ENCODE data around the gene GABRD. TPM values are rescaled to one million over a fixed set of nuclear protein-coding genes. Genes with fewer than 3 reads are reported as not detected.

Gene GABRD
- total RNA-seq, 1 donor from 2014 or later = not detected

DNA sequence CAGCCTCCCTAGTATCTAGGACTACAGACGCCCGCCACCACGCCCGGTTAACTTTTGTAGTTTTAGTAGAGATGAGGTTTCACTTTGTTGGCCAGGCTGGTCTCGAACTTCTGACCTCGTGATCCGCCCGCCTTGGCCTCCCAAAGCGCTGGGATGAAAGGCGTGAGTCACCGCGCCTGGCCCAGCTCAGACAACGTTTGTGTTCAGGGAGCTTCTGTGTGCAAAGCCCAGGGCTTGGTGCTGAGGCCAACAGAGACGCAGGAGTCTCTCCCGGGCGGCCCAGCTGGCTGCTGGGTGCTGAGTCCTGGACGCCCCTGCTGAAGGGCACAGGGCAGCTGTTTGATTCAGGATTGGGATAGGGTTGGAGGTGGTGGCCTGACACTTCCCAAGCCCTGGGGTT lies 34.1 kb downstream of the GABRD start:
- H3K9me3 Mint-ChIP-seq (ENCODE audit: low read depth) = no peaks in the 10 kb centered on the region
- H3K27me3 Mint-ChIP-seq (ENCODE audit: low read depth) = peaks cover 21% of the 10 kb centered on the region
- no peak overlapping the region for H3K27ac Mint-ChIP-seq (ENCODE audit: unreplicated experiment)
- no peaks in the 10 kb centered on the region for H3K36me3 Mint-ChIP-seq (ENCODE audit: low read depth)
- H3K4me3 Mint-ChIP-seq (ENCODE audit: unreplicated experiment) = no peak overlapping the region
- peaks cover 4% of the 10 kb centered on the region for H3K4me1 Mint-ChIP-seq (ENCODE audit: low read depth)
- no peak for DNase-seq (ENCODE audit: low spot score)
- TF ChIP-seq, protein P1, sequence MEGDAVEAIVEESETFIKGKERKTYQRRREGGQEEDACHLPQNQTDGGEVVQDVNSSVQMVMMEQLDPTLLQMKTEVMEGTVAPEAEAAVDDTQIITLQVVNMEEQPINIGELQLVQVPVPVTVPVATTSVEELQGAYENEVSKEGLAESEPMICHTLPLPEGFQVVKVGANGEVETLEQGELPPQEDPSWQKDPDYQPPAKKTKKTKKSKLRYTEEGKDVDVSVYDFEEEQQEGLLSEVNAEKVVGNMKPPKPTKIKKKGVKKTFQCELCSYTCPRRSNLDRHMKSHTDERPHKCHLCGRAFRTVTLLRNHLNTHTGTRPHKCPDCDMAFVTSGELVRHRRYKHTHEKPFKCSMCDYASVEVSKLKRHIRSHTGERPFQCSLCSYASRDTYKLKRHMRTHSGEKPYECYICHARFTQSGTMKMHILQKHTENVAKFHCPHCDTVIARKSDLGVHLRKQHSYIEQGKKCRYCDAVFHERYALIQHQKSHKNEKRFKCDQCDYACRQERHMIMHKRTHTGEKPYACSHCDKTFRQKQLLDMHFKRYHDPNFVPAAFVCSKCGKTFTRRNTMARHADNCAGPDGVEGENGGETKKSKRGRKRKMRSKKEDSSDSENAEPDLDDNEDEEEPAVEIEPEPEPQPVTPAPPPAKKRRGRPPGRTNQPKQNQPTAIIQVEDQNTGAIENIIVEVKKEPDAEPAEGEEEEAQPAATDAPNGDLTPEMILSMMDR (IDR thresholded peaks at IDR 0.05) = no peak

DNA sequence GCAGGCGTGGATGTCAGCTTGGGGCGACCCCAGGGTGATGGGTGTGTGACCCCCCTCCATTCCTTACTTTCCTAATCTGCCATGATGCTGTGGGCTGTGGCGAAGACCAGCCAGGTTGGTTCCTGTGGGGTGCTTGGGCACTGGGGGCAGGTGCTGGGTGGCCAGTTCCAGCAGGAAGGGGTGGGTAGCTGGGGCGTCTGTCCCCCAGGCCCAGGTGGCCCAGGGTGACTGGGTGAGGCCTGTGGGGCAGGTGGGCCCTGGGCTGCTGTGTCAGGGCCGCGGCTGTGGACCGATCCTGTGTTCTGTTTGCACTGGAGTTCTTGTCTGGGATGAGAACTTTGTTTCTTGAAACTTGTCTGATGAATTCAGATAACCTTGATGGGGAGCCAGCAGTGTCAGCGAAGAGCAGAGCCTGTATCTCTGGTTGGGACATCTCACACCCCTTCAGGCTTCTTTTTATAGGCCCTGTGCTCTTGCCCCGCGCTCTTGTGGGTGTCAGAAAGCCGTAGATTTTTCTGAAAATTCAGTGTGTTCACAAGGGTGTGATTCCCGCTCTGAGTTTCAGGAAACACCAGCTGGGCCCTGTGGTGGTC lies 34.7 kb downstream of the GABRD start:
- Mint-ChIP-seq H3K4me1 (ENCODE audit: low read depth) (peaks cover 4% of the 10 kb centered on the region), H3K4me3 (ENCODE audit: unreplicated experiment) (no peak overlapping the region), H3K9me3 (ENCODE audit: low read depth) (no peaks in the 10 kb centered on the region), H3K36me3 (ENCODE audit: low read depth) (no peaks in the 10 kb centered on the region), H3K27me3 (ENCODE audit: low read depth) (peaks cover 15% of the 10 kb centered on the region), H3K27ac (ENCODE audit: unreplicated experiment) (no peak overlapping the region)
- TF ChIP-seq, protein P1 (IDR thresholded peaks at IDR 0.05) = no peak
- no peak for DNase-seq (ENCODE audit: low spot score)

DNA sequence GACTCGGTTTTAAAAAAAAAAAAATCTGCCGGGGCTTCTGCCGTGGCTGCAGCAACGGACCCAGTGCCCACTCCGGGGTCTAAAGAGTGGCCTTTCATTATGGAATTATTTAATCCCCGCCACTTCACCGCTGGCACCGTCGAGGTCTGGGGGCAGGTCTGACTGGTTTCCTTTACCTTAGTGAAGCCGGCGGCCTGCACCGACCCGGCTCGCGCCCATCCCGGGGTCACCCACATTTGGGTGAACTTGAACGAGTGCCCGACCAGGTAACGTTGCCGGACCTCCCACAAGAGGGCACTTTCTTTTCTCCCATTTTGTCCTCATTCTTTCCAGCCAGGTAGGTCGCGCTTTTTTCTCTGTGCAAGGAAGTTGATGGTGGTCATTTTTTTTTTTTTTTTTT lies 35.4 kb downstream of the GABRD start:
- no peaks in the 10 kb centered on the region for H3K4me1 Mint-ChIP-seq (ENCODE audit: low read depth)
- H3K27ac Mint-ChIP-seq (ENCODE audit: unreplicated experiment) = no peak overlapping the region
- TF ChIP-seq, protein P1 (IDR thresholded peaks at IDR 0.05) = no peak
- H3K36me3 Mint-ChIP-seq (ENCODE audit: low read depth) = no peaks in the 10 kb centered on the region
- peaks cover 8% of the 10 kb centered on the region for H3K27me3 Mint-ChIP-seq (ENCODE audit: low read depth)
- no peak for DNase-seq (ENCODE audit: low spot score)
- no peaks in the 10 kb centered on the region for H3K9me3 Mint-ChIP-seq (ENCODE audit: low read depth)
- H3K4me3 Mint-ChIP-seq (ENCODE audit: unreplicated experiment) = no peak overlapping the region

DNA sequence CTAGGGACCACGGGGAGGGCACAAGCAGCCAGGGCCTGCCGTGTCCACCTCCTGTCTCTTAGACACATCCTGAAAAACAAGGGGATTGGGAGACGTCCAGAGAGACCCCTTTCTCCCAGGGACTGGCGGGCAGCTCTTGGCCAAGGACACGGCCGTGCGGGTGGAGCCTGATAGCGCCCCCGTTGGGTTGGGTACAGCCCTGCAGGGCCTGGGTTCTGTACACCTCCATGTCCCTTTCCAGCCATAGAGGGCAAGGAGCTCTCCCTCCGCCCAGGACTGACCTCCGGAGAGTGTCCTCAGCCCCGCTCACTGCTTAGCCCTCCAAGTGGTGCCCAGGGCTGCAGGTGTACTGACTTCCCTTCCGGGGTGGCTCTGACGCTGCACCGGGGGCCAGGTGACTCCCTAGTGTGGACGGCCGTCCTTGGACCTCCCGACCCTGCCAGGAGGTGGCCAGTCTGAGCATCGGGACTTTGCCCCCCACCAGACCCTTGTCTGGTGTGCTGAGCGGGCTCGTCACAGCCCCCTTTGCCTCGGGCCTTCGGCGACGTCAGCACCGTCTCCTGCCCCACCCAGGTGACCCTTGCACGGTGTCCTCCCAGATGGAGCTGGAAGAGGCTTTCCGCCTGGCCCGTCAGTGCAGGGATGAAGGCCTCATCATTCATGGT lies 36.9 kb downstream of the GABRD start:
- Mint-ChIP-seq H3K4me1 (ENCODE audit: low read depth) (no peaks in the 10 kb centered on the region), H3K36me3 (ENCODE audit: low read depth) (no peaks in the 10 kb centered on the region), H3K9me3 (ENCODE audit: low read depth) (no peaks in the 10 kb centered on the region), H3K27me3 (ENCODE audit: low read depth) (peaks cover 8% of the 10 kb centered on the region), H3K4me3 (ENCODE audit: unreplicated experiment) (no peak overlapping the region), H3K27ac (ENCODE audit: unreplicated experiment) (no peak overlapping the region)
- TF ChIP-seq, protein P1 (IDR thresholded peaks at IDR 0.05) = no peak
- DNase-seq (ENCODE audit: low spot score) = no peak

DNA sequence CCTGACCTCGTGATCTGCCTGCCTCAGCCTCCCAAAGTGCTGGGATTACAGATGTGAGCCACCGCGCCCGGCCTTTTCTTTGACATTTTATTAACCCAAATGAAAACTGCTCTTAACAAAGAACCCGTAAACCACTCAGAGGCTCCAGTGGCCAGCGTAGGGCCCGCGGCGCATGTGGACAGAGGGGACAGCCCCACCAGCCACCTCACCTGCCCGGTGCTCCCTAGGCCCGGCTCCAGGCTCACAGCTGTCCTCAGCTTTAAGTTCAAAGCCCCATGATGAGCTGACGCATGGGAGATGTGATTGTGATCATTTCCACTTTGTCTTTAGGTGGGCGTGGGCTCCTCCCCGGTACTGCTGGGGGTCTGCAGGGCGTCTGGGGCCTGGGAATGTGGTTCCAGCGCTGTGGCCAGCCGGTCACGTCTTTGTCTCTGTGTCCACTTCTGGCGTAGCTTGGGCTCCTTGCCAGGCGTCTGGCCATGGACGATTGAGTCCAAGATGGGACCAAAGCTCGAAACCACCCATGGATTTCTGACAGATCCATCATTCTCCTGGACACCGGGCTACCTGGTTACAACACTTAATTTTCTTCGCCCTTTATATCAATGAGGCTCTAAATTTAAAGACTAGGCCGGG lies 37.9 kb downstream of the GABRD start:
- Mint-ChIP-seq H3K27me3 (ENCODE audit: low read depth) (peaks cover 3% of the 10 kb centered on the region), H3K27ac (ENCODE audit: unreplicated experiment) (no peak overlapping the region), H3K9me3 (ENCODE audit: low read depth) (no peaks in the 10 kb centered on the region), H3K4me1 (ENCODE audit: low read depth) (no peaks in the 10 kb centered on the region), H3K4me3 (ENCODE audit: unreplicated experiment) (no peak overlapping the region), H3K36me3 (ENCODE audit: low read depth) (no peaks in the 10 kb centered on the region)
- DNase-seq (ENCODE audit: low spot score) = no peak
- TF ChIP-seq, protein P1 (IDR thresholded peaks at IDR 0.05) = no peak
